NCI-H2227 (cell line): ENCODE measurements around the gene RGN.
"Not testable (repeated sequence)": the region's sequence is repeated elsewhere in the genome, so short reads cannot be mapped to it uniquely, and the experiment has no call there.

Experiments
- DNase-seq: peaks from one replicate; lab custom pipeline; 2025; ENCODE audit not compliant: unreplicated experiment; lab: John Stamatoyannopoulos, UW

Gene RGN

GRCh38 chrX:47116551-47117110, 38.4 kb downstream of the RGN start:
- not testable (repeated sequence) for DNase-seq

- not testable (repeated sequence) for DNase-seq
Measured at GRCh38 chrX:47124466-47124865, 46.2 kb downstream of the RGN start.

- DNase-seq: peak; percentile 98
Measured at GRCh38 chrX:47129157-47129898, 51.1 kb downstream of the RGN start.

GRCh38 chrX:47129899-47130358, 51.7 kb downstream of the RGN start:
- no peak for DNase-seq

- no peak for DNase-seq
Measured at GRCh38 chrX:47133493-47133892, 55.2 kb downstream of the RGN start.

GRCh38 chrX:47135650-47136049, 57.4 kb downstream of the RGN start:
- not testable (repeated sequence) for DNase-seq

- no peak for DNase-seq
Measured at GRCh38 chrX:47138171-47138570, 59.9 kb downstream of the RGN start.
